Cortex of kidney (tissue), 1 donor: Measurements from ENCODE around the gene FGF16.
"Not testable (repeated sequence)": the region's sequence is repeated elsewhere in the genome, so short reads cannot be mapped to it uniquely, and the experiment has no call there.

ENCODE experiments used
- DNase-seq: peaks from one replicate; lab custom pipeline; 2025; lab: John Stamatoyannopoulos, UW

FGF16 gene

DNA sequence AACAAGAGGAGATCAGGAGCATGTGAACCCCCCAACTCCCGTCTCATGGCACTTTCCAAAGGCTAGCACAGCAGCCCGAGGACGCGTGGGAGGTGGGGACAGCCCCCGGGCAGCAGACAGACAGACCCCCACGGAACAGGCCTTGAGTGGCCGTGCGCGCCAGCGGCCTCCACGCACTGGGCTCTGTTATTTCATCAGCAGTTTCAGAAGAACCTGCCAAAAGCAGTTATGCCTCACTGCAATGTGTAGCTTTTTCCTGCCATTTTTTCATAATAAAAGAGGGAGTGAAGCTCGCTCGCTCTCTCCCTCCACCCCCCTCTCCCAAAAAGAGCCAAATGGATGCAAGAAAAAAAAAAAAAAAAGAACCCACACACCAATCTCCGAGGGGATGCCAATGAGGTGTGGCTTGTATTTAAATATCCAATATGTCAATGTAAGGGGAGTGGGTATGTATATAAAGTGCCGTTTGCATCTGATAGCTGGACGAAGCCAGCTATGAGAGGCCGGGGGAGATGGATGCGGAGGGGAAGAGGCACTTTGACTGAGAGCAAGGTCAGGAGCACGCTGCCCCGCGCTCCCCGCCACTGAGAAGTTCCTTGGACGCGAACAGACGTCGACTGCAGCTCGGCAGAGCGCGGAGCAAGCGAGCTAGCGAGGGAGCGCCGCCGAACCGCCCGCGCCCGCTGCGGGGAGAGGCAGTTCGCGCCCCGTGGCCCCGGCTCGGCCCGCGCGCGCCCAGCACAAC lies at the start of gene FGF16:
Gene FGF16, plus strand, starts transcription at position 482 of the 745 bp plus-strand sequence. CDS start 286 bp downstream, outside the sequence.
- DNase-seq, result no peak

DNA sequence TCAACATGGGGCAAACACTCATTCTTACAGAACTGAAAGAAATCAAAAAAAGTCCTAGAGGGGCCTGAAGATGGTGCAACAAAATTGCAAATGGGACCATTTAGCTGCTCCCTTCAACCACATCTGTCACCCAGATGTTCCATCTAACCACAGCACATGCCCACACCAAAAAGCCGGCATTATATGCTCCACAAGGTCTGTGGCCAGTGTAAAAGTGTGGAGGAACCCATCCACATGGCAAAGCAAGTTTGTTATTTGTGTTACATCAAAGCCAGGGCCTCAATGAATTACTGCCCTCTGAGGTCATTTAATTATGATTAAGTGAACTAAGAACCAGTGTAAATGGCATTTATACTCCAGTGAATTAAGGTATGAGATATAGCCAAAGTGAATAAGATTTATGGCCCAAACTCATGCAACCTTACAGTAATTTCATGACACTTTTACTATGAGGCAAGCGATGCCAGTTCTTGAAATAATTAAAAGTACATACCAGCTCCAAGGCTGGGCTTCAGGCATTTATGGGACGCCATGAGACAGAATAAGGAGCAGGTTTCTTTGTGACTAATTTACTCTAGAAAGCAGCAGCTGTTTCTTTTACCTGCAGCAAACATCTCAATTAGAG lies 48.7 kb upstream of the FGF16 start:
- DNase-seq, result no peak

DNA sequence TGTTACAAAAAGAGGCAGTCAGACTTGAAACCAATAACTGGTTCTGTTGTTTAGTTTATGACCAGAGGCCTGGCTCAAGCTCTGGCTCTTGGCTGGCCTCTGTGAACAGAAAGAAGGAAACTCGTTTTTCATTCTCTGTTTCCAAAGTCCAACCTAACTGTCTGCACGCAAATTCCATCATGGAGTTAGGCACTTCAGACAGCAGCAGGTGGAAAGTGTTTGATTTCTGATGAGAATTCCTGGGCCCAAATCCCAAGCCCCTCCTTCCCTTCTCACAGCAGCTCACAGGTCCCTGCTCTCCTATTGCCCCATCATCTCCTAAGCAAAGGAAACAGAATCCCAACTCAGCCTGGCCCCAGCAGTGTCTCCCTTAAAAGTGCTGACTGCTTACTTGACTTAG lies 42.8 kb upstream of the FGF16 start:
- no peak for DNase-seq

DNA sequence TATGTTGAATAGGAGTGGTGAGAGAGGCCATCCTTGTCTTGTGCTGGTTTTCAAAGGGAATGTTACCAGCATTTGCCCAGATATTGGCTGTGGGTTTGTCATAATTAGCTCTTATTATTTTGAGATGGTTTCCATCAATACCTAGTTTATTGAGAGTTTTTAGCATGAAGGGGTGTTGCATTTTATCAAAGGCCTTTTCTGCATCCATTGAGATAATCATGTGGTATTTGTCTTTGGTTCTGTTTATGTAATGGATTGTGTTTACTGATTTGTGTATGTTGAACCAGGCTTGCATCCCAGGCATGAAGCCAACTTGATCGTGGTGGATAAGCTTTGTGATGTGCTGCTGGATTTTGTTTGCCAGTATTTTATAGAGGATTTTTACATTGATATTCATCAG lies 39.4 kb upstream of the FGF16 start:
- DNase-seq, result not testable (repeated sequence)

DNA sequence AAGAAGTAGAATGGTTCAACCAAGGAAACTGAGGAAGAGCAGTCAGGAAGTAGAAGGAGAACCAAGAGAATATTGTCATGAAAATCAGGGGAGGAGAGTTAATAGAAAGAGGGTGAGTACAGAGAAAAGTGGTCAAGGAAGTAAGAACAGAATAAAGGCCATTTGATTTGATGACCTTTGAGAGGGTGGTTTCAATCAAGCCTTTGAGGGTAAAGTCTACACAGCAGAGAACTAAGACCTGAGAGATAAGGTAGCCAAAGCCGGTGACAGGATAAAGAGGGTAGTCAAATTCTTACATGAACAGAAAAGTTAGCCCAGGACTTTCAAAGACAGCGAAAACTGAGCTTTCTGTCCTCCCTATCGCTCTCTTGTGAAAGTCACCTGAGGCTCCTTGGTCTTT lies 34.6 kb upstream of the FGF16 start:
- no peak for DNase-seq

DNA sequence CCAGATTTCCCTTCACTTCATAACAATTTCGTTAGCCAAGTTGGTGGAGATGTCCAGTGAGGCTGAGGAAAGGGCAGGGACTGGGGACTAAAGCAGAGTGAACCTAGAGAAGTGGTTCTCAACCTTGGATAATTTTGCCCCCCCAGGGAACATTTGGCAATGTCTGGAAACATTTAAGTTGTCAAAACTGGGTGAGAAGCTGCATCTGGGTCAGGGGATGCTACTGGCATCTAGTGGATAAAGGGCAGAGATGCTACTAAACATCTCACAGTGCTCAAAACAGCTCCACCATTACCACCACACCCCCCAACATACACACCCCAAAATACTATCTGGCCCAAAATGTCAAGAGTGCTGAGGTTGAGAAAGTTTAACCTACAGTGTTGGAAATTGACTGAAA lies 32.0 kb upstream of the FGF16 start:
- no peak for DNase-seq

GRCh38 chrX:77415882-77416281 lies 31.3 kb upstream of the FGF16 start:
- DNase-seq, result no peak

GRCh38 chrX:77422891-77423648 lies 24.1 kb upstream of the FGF16 start:
- DNase-seq, result no peak

GRCh38 chrX:77426811-77427210 lies 20.4 kb upstream of the FGF16 start:
- DNase-seq, result no peak

GRCh38 chrX:77427611-77428010 lies 19.6 kb upstream of the FGF16 start:
- DNase-seq, result no peak

DNA sequence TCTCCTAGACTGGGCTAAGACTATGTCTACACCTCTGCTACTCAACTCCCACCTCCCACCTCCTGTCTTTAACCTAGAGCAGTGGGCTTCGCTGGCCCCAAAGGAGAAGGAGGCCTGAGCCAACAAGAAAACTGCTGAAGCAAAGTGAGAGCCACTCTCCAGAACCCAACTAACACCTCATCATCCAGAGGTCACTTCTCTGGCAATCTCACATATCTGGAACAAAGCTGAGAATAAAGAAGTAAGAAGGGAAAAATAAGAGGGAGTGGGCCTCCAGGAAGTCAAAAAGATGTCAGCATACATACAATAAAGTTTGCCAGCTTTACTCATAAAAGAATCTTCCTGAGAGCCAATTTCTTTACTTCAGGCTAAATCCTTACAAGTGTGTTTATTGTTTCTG lies 18.6 kb upstream of the FGF16 start:
- no peak for DNase-seq

DNA sequence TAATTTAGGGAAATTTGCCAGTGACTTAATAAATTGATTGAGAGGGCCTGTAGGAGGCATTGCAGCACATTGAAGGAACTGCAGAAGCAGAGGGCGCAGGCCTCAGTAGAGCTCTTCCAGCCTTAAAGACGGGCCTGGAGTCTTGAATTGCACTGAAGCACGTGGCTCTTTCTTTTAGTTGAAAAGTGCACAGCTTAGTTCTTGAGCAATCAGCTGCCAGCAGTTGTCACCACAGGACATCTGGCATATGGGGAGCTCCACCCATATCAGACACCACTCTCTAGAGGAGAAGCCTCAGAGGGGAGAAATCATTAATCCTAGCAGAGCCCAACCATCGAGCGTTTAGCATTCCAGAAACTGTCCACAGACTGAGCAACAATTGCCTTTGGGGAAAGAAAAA lies 16.0 kb upstream of the FGF16 start:
- no peak for DNase-seq

- DNase-seq, result no peak
Observed at GRCh38 chrX:77433001-77433400, 14.2 kb upstream of the FGF16 start.

GRCh38 chrX:77434962-77435361 lies 12.2 kb upstream of the FGF16 start:
- no peak for DNase-seq

DNA sequence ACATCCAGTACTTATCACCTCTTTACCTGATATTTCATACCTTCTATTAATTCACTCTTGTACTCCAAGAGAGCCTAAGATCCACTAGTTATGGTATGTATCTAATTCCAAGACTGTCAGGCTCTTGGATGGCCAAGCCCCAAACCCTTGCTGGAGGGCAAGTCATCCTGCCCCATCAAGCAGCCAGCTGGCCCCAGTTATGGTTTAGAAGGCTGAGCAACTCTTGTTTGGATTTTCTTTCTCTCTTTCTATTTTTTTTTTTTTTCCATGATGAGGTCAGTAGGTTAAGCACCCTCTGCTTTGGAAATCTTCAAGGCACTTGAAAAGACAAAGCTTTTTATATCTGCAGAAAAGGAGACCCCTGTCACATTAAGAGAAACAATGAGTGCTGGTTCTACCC lies 10.9 kb upstream of the FGF16 start:
- no peak for DNase-seq

DNA sequence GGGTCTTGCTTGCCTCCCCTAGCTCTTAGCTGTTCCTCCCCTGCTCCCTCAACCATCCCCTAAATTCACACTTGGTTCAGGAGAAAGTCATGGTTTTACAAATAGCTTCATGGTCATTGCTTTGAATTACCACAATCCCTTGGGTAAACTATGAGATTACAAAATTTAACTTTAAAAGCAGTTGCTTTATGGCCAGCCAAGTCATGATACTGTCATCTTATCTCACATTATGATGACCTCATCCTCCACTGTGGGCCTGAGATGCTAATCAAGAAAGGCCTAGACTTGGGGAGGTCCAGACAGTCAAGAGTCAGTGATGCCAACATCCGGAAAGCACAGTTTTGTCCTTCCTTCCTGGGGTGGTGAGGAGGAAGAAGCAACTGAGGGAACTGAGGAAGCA lies 10.5 kb upstream of the FGF16 start:
- no peak for DNase-seq

GRCh38 chrX:77440330-77440729 lies 6.9 kb upstream of the FGF16 start:
- DNase-seq, result no peak

DNA sequence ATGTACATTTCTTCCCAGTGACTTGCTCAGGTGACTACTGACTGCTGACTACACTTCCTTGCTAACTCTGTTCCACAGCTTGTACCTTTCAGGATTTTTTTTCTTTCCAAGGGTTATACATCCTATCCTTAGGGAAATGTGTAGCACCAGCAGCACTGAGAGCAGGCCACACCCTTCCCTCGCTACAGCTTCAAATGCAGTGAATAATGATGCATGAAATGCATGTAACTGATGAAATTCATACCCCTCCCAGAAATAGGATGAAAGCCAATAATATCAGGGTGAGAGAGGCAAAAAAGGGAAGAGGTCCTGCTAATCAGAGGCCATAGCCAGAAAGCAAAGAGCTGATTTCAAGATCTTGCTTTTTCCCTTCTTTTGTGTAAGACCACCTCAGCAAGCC lies 6.2 kb upstream of the FGF16 start:
- no peak for DNase-seq

- no peak for DNase-seq
Observed at GRCh38 chrX:77441479-77441878, 5.7 kb upstream of the FGF16 start.

GRCh38 chrX:77442728-77443127 lies 4.5 kb upstream of the FGF16 start:
- no peak for DNase-seq

- no peak for DNase-seq
Observed at GRCh38 chrX:77444075-77444474, 3.1 kb upstream of the FGF16 start.

DNA sequence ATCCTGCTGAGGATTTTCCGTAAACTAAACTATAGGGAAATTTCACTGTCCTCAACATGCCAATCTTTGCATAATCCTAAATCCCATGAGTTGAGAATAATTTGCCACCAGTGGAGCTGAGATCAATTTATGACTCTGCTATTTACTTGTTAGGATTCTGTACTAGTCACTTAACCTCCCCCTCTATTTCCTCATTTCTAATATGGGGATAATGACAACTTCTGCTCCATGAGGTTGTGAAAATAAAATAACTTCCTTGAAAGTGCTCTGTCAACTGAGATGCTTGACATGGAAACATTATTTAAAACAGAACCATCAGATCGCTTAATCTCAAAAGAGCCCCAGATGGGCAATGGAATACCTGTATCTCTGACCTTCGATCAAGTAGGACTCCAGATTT lies 2.6 kb upstream of the FGF16 start:
- no peak for DNase-seq

DNA sequence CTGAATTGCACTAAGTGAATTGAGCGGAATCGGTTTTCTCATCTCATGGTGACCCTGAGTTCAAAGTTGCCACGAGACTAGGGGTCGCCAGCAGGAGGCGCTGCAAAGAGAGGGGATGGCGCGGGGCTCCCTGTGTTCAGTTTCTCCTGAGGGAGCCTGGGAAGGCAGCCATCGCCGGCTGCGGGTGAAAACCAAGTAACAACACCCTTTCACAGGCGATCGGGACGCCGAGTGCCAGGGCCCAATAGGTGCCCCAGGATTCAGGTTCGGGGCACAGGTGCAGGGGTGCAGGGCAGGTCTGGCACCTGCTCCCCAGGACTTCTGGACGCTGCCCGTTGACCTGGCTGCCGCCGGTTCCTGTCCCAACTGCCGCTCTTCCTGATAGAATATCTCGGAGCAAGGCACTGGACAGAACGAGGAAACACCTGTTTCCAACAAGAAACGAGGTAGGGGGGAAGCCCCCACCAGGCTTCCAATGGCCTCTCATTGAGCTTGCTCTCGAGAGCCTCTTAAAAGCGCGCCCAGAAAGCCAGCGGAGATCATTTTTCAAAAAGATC lies 1.1 kb upstream of the FGF16 start:
- DNase-seq, result no peak
